CD4-positive, alpha-beta T cell treated with Interleukin-17A for 1 hour (primary cell): ENCODE data around the gene EFHD1.
"Not testable (repeated sequence)": the region's sequence is repeated elsewhere in the genome, so short reads cannot be mapped to it uniquely, and the experiment has no call there.

Source experiments
- DNase-seq: peaks from one replicate; pipeline ENCODE4 v3.0.0-alpha.2; 2020

EFHD1 gene

DNA sequence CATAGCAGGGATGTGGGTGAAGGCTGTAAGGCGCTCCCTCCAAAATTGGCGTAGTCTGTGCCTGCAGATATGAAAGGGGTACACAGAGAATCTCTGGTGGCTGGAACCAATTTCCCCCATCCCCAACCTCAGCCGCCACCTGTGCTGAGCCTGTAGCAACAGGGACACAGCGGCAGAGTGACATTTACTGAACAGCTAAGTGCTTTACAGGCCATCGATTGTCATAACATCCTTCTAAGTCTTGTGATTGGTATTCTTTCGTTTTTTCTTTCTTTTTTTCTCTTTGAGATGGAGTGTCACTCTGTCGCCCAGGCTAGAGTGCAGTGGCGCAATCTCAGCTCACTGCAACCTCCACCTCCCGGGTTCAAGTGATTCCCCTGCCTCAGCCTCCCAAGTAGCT is 12.2 kb upstream of the EFHD1 start:
- DNase-seq = no peak

DNA sequence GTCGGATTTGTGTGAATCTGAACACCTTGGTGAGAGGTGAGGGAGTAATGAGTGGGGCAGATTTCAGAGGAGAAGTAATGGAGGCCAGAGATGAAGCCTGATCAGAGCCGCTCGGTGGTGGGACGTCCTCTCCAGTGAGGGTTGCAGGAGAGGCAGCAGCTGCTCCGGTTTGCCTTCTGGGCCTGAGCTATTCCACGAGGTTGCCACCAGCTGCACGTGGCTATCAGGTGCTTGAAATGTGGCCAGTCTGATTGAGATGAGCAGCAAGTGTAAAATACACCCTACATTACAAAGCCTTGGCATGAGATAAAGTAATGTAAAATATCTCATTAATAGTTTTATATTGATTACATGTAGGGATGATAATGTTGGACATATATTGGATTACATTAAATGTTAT is 10.8 kb upstream of the EFHD1 start:
- DNase-seq = no peak

DNA sequence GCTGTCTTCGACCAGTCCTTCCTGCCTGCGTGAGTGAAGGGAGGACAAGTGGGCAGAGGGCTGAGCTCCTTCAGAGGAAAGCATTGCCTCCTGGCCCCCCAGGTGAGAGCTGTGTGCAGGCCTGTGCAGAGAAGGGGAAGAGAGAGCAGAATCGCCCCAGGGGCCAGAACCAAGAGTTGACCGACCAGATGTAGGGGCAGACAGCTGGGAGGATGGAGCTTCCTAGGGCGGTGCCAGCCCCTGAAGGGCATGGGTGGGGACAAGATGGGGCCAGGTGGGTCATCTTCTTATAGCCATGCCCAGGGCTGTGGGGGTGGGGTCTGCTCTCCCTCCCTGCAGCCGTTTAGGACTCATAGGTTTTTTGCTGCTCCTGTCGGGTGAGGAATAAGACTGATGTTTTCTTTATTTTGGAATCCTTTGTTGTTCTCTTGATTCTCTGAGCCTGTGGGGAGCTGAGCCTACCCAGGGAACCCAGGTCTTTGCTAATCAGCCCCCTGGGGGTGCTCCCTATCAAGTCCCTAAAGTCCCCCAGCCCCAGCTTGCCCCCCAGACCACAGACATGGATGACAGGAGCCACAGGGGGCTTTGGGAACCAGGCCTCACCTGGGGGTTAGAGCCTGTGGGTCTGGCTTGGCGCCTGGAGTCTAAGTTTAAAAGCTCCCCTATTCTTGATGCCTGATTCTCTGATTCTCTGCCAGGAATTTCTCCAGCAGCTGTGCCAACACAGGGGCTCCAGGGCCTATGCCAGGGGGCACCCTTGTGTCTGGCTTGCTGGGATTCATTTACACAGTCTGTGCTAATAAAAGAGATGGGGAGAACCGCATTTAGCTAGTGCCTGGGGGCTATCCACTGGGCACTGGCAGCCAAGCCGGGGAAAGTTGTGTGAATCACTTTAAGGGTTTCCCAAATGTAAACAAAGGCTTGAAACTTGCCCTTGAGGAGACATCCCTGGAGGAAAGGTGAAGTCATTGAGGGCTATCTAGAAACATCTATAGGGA is 9.3 kb upstream of the EFHD1 start:
- DNase-seq = no peak

DNA sequence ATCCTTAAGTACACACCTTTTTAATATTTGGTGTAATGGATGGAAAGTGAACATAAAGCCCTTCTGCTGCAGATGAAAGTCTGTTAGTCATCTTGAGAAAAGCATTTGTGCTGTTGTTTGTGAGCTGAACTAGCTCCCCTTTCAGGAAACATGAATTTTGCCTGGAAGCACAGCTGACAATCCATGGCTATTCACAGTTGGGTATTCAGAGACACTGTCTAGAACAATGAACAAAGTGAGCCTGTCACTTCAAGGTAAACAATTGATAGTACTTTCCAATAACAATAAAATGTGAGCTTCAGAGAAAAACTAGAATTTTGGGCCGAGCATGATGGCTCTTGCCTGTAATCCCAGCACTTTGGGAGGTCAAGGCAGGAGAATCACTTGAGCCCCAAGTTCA is 6.8 kb upstream of the EFHD1 start:
- DNase-seq = no peak

DNA sequence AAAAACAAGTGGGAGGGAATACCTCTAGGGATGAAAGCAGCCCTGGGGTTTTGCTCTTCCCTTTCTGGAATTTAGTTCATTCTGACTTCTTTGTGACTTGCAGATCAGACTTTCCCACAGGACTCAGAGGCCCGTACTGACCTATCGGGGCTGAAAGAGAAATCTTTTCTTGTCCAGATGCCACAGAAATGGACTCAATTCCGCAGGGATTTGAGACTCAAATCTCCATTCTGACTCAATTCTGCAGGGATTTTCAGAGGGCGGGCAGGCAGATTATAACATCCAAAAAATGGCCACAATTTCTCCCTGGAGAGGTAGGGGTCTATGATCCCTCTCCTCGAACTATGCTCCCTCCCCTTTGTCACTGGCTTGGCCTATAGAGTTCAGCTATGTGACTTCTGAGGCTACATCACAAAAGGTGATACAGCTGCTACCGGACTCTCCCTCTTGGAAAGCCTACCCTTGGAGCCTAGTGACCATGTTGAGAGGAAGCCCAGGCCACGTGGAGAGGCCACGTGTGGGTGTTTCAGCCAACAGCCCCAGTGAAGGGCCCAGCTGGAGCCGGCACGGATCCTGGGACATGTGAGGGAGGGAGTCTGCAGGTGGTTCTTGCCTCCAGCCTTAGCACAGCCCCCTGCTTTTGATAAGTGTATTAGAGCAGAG is 4.8 kb upstream of the EFHD1 start:
- DNase-seq = no peak

DNA sequence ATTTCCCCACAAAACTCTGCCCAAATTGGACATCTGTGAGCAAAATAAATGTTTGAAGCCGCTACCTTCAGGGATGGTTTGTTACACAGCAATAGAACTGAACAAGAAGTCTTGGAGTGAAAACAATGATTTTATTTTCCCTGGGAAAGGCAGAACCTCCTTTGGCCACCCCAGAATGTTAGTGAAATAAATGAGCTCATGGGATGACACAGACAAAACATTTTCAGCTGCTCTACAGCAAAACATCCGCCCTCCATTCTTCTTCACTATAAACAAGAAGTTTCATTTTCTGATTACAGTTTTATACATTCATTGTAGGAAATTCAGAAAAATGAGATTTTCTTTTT is 4.3 kb upstream of the EFHD1 start:
- DNase-seq = no peak

DNA sequence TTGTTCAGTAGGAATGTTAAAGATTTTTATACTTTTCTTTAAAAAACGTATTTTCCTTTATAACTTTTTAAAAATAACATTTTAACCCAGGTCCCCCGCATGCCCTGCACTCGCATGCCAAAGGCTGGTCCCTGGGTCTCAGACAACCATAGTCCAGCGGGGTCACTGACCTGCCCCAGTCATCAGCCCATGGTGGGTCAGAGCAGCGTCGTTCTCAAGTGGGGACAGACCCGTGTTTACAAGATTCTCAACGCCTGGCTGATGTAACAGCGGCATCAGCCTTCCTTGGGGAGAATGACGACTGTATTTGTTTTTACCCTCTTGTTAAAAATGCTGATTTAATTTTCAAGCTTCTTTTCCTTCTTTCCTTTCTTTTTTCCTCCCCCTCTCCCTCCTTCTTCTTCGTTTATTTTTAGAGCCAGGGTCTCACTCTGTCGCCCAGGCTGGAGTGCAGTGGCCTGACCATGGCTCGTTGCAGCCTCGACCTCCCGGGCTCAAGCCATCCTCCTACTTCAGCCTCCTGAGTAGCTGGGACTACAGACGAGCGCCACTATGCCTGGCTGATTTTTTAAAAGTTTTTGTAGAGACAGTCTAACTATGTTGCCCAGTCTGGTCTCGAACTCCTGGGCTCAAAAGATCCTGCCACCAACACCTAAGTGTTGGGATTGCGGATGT is 1.0 kb upstream of the EFHD1 start:
- no peak for DNase-seq

DNA sequence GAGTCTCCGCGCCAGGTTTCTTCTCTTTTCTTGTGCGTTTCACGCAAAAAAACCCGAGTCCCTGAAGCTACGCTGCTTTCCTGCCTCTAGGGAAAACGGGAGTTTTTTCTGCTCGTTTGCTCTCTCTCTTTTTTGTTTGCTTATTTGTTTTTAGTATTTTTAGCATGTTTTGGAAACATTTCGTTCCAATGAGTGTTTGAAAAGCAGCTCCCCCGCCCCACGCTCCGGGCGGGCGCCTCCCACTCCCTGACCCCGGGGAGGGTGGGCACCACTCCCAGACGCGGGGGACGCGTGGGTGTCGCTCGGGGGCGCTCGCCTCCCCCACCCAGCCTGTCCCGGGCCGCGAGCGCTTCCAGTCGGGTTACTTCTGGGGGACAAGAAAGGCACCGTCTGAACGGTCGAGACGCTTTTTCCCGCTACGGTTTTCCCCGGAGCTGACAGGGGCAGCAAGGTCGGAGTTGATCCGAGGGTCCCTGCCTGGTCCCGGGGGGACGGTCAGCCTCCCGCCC is 446 bp upstream of the EFHD1 start:
- DNase-seq = no peak

DNA sequence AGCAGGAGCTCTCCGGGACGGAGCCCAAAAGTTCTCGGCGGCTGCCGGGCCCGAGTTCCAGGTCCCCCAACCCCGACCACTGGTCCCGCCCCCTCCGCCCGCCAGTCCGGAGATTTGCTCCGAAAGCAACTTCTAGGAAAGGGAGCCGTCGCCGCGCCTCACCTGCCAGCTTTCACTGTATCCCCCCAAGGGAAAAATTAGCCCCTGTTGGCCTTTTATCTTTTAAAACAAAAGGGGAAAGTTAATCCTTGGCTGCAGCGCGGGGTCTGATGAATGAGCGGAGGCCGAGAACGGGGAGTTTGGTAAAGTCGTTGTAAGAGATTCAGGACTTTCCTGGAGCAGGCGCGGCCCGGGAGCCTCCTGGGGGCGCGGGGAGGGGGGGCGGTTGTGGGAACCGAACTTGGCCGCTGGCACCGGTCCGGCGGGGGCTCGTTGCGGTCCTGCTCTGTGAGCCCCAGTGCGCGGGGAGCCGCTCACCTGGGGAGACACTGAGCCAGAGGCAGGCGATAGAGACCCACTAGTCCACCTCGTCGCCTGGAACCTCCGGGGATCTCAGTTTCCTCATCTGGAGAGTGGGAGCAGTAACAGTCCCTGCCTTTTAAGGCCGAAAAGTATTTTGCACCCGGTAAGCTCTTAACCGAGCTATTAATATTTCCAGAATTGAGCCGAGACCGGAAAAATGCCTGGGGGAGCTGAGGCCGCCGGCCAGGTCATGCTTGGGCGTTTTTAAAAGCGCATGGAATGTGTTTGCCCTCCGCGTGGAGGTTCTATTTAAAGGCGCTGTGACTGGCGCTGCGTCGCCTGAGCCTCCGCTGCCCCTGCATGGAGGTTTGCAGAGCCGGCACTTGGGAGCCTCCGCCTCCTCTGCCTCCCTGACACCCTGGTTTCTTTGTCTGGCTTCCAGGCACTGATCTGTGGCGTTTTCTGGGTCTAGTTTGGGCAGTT is 1.1 kb downstream of the EFHD1 start:
- DNase-seq = no peak

DNA sequence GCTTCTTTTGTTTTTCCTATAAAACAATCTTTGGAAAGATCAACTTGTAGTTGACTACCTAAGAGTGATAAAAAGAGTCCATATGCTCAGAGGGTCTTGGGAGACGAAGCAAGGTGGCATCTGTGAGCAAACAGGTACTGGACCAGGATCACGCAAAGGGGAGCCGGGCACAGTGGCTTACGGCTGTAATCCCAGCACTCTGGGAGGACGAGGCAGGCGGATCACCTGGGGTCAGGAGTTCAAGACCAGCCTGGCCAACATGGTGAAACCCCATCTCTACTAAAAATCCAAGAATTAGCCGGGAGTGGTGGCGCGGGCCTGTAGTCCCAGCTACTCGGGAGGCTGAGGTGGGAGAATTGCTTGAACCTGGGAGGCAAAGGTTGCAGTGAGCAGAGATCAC is 2.0 kb downstream of the EFHD1 start:
- not testable (repeated sequence) for DNase-seq

DNA sequence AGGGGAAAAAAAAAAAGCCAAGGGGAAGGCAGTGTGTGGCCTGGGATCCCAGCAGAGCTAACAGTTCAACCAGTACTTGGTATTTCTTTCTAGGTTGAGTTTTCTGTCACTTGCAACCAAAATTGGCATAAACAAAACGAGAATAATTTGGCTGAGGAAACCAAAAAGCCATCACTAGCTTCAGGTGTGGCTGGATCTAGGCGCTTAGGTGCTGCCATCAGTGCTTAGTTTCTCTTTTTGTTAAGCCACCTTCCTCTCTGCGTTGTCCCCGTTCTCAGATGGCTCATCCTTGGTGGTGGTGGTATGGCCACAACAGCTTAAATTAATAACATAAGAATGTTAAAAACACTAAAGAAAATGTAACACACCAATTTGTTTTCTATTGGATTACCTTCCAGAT is 2.4 kb downstream of the EFHD1 start:
- no peak for DNase-seq

DNA sequence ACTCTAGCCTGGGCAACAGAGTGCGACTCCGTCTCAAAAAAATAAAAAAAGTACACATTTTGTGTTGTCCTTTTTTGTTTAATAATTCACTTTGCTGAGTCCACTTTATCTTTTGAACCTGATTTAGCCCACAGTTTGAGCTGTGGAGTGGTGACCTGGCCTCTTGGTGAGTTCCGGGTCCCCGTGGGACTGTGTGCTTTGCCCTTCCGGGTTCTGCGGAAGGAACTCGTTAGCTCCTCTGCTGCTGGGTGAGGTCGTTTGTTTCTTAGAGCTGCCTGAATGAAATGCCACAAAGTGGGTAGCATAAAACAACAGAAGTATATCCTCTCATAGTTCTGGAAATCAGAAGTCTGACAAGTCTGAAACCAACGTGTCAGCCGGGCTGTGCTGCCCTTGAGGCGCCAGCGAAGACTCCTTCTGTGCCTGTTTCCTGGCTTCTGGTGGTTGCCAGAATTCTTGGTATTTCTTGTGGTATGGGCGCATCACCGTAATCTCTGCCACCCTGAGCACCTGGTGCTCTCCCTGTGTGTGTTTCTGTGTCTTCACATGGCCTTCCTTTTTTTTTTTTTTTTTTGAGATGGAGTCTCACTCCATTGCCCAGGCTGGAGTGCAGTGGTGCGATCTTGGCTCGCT is 3.5 kb downstream of the EFHD1 start:
- DNase-seq = no peak

DNA sequence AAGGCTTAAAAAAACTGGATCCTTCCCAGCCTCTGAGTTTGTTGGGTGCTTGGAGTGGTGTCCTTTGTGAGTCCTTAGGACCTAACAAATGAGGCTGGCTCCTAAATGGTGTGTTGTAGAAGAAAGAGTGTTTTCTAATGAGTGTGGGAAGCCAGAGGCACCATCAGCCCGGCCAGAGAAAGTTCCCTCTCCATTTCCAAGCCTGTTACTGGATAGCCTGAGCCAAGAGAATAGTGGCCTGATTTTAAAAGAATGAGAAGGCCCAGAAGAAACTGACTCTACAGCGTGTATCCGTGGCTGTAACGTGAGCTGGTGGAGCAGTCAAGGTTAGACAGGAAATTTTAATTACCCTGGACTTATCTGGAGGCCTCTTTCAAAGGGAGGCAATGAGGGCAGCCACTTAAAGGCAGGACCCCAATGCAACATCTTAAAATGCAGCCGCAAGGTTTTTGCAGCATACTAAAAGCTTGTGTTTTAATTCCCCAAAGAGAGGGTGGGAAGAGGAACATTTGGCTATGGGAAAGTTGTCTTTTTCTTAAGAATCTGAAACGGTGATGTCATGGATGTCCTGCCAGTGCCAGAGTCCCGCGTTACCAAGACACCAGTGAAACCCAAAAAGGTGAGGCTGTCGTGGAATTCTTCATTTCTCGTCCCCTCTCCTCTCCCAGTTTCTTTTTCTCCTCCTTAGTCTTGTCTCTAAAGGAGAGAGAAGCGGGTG is 4.6 kb downstream of the EFHD1 start:
- DNase-seq = no peak

DNA sequence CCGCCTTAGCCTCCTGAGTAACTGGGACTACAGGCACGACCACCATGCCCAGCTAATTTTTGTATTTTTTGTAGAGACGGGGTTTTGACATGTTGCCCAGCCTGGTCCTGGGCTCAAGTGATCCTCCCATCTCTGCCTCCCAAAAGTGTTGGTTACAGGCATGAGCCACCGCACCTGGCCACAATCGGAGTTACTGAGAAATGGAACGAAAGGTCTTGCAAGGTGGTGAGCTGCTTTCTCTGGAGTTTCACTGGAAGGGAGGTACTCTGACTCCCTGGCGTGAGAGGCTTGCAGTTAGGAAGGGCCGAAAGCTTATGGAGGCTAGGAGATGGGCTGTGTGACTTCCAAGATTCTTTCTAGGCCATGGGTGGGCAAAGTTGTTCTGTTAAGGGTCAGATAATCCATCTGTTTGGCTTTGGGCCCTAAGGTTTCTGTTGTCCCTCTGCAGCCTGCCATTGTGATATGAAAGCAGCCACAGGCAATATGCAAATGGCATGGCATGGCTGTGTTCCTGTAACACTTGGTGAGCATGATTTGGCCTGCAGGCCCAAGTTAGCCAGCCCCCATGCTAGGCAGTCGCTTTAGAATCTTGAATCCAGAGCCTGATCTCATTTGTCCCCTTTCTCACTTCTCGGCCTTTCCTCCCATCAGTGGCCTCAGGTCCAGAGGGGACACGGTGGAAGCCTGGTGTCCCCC is 7.9 kb downstream of the EFHD1 start:
- DNase-seq = no peak

DNA sequence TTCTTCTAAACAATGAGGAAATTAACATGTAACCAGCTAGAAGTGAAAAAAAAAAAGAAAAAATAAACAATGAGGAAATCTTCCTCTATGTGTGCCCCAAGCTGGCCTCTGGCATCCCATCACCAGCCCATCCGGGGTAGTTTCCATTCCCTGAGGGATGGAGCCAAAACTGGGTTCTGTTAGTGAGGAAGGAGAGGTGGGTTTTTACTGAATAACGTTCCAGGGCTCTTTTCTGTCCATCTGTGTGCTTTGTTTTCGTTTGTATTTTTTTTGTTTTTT is 9.7 kb downstream of the EFHD1 start:
- DNase-seq = no peak

DNA sequence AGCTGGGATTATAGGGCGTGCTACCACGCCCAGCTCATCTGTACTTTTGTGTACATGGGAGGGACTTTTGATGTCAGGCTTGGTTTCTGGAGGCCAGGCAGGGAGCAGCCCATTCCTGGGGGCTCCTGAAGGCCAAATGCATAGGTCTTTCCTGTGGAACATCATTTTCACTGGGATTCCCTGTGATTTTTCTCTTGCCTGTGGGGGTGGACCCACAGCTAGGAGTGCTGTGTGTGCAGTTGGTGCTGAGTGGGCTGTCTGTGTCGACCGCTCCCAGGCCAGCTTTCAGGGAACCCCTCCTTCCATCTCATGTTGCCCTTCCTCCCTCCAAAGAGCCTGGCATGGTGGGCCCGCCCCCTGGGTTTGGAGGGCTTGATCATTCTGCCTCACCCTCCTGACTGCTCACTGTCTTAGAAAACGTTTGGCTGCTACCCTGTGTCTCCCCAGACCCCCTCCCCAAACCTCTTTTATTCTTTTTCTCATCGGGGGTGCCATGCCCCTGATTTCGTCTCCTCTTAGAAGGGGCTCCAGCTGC is 10.5 kb downstream of the EFHD1 start:
- DNase-seq = no peak

DNA sequence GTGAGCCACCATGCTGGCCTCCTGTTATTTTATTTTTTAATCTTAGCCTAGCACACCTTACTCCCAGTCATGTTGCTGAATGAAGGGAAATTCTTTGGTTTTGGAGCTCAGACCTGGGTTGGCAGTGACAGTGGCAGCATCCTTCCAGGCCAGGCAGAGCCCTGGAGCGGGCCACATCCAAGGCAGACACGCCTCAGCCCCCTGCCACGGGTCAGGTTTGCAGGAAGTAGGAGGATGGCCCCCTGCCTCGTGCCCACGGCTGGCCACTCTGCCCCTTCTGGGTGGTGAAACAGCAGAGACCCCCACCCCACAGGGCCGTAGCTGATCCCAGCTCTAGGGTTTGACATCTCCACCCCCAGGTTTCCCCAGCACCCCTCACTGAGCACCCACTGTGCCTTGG is 11.7 kb downstream of the EFHD1 start:
- no peak for DNase-seq

DNA sequence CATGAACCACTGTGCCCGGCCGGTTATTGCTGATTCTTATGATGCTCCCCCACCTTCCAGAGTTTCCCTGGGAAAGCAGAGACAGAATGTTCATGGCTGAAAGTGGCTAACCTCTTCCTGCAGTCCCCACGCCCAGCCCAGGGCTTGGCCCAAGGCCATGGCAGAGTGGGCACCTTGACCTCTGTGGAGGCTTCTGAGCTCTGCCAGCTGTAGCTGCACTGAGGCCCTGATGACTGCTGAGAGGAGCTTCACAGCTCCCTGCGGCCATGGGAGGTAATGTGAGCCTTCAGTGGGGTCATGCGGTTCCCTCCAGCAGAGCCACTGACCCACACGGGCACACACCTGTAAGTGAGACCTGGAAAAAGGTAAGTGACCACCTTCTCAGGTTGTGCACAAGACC is 13.3 kb downstream of the EFHD1 start:
- no peak for DNase-seq

DNA sequence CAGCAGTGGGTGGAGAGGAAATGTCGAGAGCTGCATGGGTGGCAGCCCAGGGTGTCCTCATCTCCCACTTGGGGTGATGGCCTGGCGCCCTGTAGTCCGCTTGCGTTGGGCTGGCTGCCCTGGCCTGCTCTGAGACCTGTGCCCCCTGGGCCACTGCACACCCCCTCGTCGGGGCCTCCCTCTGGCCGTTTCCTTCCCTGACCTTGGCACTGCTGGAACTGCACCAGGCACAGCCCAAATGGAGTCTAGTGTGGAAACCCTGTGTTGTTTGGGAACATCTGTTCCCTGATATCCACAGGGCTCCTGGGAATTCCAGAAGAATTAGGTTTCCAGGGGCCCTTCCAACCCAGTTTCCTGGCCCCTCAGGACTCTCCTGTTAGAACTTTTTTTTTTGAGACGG is 13.9 kb downstream of the EFHD1 start:
- DNase-seq = no peak

DNA sequence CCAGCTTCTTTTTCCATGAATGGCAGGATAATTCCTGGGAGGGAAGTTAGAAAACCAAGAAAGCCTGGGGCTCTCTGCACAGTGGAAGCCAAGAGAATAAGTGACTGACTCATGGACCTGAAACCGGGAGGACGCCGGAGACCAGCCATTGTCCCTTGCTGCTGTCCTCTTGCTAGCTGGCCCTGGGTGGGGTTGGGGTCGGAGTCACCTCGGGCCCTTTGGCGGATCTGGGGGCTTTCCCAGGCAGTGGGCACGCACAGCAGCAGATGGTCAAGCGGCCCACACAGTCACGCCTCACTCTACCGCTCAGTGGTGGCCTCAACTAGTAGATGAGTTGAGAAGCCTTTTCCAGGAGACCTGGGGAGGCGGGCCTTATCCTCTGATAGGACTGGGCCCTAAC is 15.6 kb downstream of the EFHD1 start:
- no peak for DNase-seq

DNA sequence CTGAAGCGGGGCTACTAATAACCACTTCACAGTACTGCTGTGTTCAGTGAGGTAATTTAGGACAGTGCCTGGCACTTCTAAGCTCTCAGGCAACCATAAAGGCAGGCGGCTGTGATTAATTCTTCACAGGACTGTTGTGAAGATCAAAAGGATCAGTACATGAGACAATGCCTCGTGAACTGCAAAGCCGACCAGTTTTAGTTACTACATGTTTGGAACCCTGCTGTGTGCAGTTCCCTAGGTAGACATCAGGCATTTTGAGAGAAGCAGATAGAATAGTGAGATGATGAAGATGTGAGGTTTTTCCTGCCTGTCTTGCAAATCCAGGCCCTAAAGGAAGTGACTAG is 19.1 kb downstream of the EFHD1 start:
- DNase-seq = no peak
